ENCODE data around the gene ITPA. TPM values are rescaled to one million over a fixed set of nuclear protein-coding genes. Genes with fewer than 3 reads are reported as not detected.
A peak's percentile ranks its signal among the peaks of the same experiment; 100 is the strongest.

Gene ITPA
- total RNA-seq, 1 experiment from 2014 or later, result 104 TPM

GRCh38 chr20:3168079-3168828, 41.0 kb upstream of the ITPA start:
- 0 out of 2 replicates have a peak, but pooled peaks have one; percentile 17 for TF ChIP-seq USF1 (CRISPR knock-in tag; IDR thresholded peaks at IDR 0.05)
- TF ChIP-seq E2F5 (CRISPR knock-in tag; IDR thresholded peaks at IDR 0.05), result peak; percentile 18; the same call in 1 of the 2 replicates
- TF ChIP-seq CDX4 (CRISPR knock-in tag; IDR thresholded peaks at IDR 0.05; ENCODE audit: borderline replicate concordance), result no peak
- TF ChIP-seq ERG (CRISPR knock-in tag; IDR thresholded peaks at IDR 0.05), result no peak
- no peak for TF ChIP-seq ZSCAN18 (CRISPR knock-in tag; IDR thresholded peaks at IDR 0.05)
- TF ChIP-seq FOXP1 (CRISPR knock-in tag; IDR thresholded peaks at IDR 0.05; ENCODE audit: borderline replicate concordance), result peak; percentile 59; the same call in 1 of the 2 replicates
- TF ChIP-seq ZBTB21 (CRISPR knock-in tag; IDR thresholded peaks at IDR 0.05; ENCODE audit: borderline replicate concordance), result 0 out of 2 replicates have a peak, but pooled peaks have one; percentile 27
- TF ChIP-seq SP1 (CRISPR knock-in tag; conservative IDR thresholded peaks at IDR 0.05), result peak; percentile 47; the same call in 1 of the 2 replicates
- no peak for TF ChIP-seq STAT6 (CRISPR knock-in tag; conservative IDR thresholded peaks at IDR 0.05; ENCODE audit: low read depth)
- peak; percentile 62; the same call in 1 of the 2 replicates for TF ChIP-seq ETV6 (CRISPR knock-in tag; IDR thresholded peaks at IDR 0.05)
- TF ChIP-seq PRRX2 (CRISPR knock-in tag; IDR thresholded peaks at IDR 0.05), result no peak
- peak; percentile 88 for TF ChIP-seq MAX (CRISPR knock-in tag; IDR thresholded peaks at IDR 0.05)
- 0 out of 2 replicates have a peak, but pooled peaks have one; percentile 45 for TF ChIP-seq ZNF219 (CRISPR knock-in tag; IDR thresholded peaks at IDR 0.05; ENCODE audit: borderline replicate concordance)
- peak; percentile 61; the same call in 1 of the 2 replicates for TF ChIP-seq ARID4B (CRISPR knock-in tag; IDR thresholded peaks at IDR 0.05; ENCODE audit: borderline replicate concordance)
- TF ChIP-seq ZNF281 (CRISPR knock-in tag; IDR thresholded peaks at IDR 0.05), result peak; percentile 70; the same call in 1 of the 2 replicates
- peak; percentile 70; the same call in 1 of the 2 replicates for TF ChIP-seq HMGXB4 (CRISPR knock-in tag; IDR thresholded peaks at IDR 0.05)
- H3K4me1 Mint-ChIP-seq, result peaks cover 34% of the 10 kb centered on the region
- peak; percentile 71 for ATAC-seq
- POLR2A ChIA-PET, result interaction anchor here (0.8 to 1.1 kb wide), 2 partner anchors 8 to 9 kb away, joined by 5 read pairs; no protein-coding TSS in a partner anchor
- peaks cover 2% of the 10 kb centered on the region for H3K36me3 Mint-ChIP-seq
- peak; percentile 74 for DNase-seq (ENCODE audit: low spot score)
- peaks cover 7% of the 10 kb centered on the region; the same call in 1 of the 2 replicates for H3K27me3 Mint-ChIP-seq (ENCODE audit: low read depth)
- CTCF ChIA-PET, result interaction anchor here (0.6 to 2.5 kb wide), 5 partner anchors 9 to 208 kb away, joined by 3 to 9 read pairs (median 4); partner anchors contain the start of genes FASTKD5 and UBOX5
- H3K27ac Mint-ChIP-seq, result peak overlapping the region; percentile 71
- no peaks in the 10 kb centered on the region for H3K9me3 Mint-ChIP-seq
- H3K4me3 Mint-ChIP-seq, result peak overlapping the region; percentile 76
